22Rv1 (cell line): Measurements from ENCODE around the gene ITPK1.

Source experiments
- H3K27ac ChIP-seq: fragments of 450-650 bp; 2 replicates; pipeline ENCODE4 v1.5.1; 2017
- ZFX ChIP-seq: fragments of 450-650 bp; IDR thresholded peaks from 2 replicates; pipeline ENCODE4 v1.6.1; 2017; ENCODE audit warnings: antibody characterized with exemption, borderline replicate concordance
- TF ChIP-seq, protein P1 (sequence below): fragments of 450-650 bp; IDR thresholded peaks from 2 replicates; pipeline ENCODE4 v1.5.1; 2017; ENCODE audit warnings: mild to moderate bottlenecking

ITPK1 gene

DNA sequence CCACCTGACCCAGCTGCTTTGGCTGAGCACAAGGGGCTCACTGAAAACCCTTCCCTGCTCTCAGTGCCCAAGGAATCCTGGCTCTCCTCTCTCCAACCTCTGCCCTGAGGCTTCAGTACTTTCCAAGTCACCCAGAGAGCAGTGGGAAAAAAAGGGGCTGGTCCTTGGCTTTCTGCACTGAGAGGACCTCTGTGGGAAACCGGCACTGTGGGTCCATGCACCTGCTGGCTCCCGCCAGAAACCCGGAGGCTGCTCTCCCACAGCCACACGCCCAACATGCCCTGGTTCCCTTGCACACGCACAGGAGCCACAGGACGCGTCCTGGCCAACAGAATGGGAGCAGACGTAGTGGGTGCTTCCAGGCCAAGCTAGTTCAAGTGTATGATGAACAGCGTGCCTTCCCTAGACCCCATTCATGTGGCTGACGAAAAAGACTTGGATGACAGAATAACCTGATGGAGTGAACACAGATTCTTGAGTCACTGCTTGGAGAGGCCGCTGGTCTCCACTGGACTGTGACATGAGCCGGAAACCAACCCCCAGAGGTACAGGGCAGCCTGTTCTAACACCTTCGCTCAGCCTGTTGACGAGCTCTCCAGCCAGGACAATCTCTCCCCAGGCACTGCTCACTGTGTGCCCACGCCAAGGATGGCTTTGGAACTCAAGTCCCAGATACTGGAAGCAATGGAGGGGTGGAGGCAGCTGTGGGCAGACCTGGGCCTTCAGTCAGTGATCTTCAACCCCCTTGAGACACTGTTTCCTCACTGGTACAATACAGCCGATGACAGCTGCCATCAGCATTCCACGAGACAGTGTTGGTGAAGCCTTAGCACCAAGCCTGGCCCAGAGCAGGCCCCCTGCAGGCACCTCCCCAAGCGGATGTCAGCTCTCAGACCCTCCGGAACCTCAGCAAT lies 87.7 kb downstream of the ITPK1 start:
- H3K27ac ChIP-seq = no peak overlapping the region
- no peak for TF ChIP-seq ZFX
- TF ChIP-seq, protein P1, sequence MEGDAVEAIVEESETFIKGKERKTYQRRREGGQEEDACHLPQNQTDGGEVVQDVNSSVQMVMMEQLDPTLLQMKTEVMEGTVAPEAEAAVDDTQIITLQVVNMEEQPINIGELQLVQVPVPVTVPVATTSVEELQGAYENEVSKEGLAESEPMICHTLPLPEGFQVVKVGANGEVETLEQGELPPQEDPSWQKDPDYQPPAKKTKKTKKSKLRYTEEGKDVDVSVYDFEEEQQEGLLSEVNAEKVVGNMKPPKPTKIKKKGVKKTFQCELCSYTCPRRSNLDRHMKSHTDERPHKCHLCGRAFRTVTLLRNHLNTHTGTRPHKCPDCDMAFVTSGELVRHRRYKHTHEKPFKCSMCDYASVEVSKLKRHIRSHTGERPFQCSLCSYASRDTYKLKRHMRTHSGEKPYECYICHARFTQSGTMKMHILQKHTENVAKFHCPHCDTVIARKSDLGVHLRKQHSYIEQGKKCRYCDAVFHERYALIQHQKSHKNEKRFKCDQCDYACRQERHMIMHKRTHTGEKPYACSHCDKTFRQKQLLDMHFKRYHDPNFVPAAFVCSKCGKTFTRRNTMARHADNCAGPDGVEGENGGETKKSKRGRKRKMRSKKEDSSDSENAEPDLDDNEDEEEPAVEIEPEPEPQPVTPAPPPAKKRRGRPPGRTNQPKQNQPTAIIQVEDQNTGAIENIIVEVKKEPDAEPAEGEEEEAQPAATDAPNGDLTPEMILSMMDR = no peak

- H3K27ac ChIP-seq = no peak overlapping the region
- TF ChIP-seq, protein P1 = no peak
- no peak for TF ChIP-seq ZFX
Measured at GRCh38 chr14:93026339-93026738, 89.4 kb downstream of the ITPK1 start.

GRCh38 chr14:93025055-93025454 lies 90.7 kb downstream of the ITPK1 start:
- H3K27ac ChIP-seq = no peak overlapping the region
- no peak for TF ChIP-seq ZFX
- TF ChIP-seq, protein P1 = no peak

DNA sequence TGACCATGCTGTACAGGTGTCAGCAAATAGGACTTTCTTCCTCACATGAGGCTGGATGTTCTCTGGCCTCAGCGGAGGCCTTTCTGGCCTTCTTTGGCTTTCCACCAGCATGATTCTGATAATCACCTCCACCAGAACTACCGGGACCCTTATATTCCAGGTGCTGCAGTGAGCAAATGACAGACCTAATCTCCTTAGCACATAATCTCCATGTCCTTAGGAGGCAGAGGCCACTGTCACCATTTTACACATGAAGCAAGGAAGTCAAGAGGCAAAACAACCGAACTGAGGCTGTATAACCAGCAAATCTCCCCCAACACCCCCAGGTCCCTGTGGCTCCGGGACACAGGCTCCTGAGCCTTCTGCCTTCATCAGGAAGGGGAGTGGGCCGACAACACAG lies 91.2 kb downstream of the ITPK1 start:
- TF ChIP-seq, protein P1 = no peak
- no peak for TF ChIP-seq ZFX
- H3K27ac ChIP-seq = no peak overlapping the region

GRCh38 chr14:93023802-93024434 lies 91.8 kb downstream of the ITPK1 start:
- H3K27ac ChIP-seq = no peak overlapping the region
- TF ChIP-seq, protein P1 = no peak
- TF ChIP-seq ZFX = no peak

DNA sequence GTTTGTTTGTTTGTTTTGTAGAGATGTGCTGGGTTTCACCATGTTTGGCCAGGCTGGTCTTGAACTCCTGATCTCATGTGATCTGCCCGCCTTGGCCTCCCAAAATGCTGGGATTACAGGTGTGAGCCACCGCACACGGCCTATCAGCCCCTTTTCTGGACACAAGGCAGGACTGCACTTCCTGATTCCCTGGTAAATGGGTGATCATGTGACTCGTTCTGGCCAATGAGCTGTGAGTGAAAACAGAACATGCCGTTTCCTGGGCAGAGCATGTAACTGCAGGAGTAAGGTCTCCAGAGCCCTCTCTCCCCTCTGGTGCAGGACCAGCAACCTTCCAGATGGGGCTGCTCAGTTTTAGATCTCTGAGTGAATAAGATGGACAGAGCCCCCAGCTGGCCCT lies 92.7 kb downstream of the ITPK1 start:
- no peak overlapping the region for H3K27ac ChIP-seq
- TF ChIP-seq, protein P1 = no peak
- TF ChIP-seq ZFX = no peak

DNA sequence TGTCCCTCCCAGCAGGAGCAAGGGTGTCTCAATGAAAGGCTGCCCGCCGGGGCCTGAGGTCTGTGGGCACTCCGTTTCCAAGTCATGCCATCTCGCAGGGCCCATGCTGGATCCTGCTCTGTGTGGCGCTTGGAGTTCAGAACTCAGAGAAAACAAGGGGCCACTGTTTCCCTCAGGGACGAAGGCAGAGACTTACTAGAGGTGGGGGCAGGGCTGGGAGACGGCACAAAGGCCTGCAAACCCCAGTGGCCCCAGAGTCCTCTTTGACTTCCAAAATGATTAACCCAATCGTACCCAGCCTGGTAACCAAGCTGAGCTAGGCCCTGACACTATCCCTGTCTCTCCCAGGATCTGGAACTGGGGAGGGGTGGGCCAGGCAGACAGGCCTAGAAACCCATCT lies 95.8 kb downstream of the ITPK1 start:
- H3K27ac ChIP-seq = no peak overlapping the region
- TF ChIP-seq, protein P1 = no peak
- TF ChIP-seq ZFX = no peak
